Measurements from ENCODE around the gene USP12.

Gene USP12

DNA sequence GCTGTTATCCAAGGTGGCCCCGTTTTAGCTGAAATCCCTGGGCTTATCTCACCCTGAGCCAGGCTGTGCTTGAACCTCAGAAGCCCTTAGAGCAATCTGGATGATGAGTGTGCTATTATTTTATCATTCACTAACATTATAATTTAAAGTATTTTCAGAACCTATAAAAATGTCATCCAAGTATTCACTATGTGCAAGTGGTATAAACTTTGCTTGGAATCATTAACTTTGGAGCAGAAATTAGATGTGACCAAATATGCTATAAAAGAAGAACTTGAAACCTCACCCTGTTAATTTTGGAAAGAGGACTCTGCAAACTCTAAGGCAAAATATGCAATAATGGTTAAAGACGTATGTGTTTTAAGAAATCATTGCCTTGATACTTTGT, 147.5 kb downstream of the USP12 start:
- Histone ChIP-seq H3K79me2 (ENCODE audit: insufficient read depth, low read depth) (no peaks in the 10 kb centered on the region), H3K36me3 (ENCODE audit: insufficient read depth) (no peaks in the 10 kb centered on the region), H3K9ac (no peak overlapping the region), H3K4me3 (IDR thresholded peaks at IDR 0.05; ENCODE audit: insufficient read depth, low read depth, low read length) (no peak overlapping the region), H3K4me2 (no peak overlapping the region), H4K20me1 (ENCODE audit: insufficient read depth) (no peaks in the 10 kb centered on the region), H2AFZ (ENCODE audit: low read depth) (no peak overlapping the region), H3K27me3 (ENCODE audit: insufficient read depth, low read depth) (no peaks in the 10 kb centered on the region), H3K4me1 (ENCODE audit: low read depth, poor library complexity, severe bottlenecking) (no peaks in the 10 kb centered on the region), H3K27ac (no peak overlapping the region)
- TF ChIP-seq CTCF (conservative IDR thresholded peaks at IDR 0.05; ENCODE audit: low read depth, low read length): no peak

DNA sequence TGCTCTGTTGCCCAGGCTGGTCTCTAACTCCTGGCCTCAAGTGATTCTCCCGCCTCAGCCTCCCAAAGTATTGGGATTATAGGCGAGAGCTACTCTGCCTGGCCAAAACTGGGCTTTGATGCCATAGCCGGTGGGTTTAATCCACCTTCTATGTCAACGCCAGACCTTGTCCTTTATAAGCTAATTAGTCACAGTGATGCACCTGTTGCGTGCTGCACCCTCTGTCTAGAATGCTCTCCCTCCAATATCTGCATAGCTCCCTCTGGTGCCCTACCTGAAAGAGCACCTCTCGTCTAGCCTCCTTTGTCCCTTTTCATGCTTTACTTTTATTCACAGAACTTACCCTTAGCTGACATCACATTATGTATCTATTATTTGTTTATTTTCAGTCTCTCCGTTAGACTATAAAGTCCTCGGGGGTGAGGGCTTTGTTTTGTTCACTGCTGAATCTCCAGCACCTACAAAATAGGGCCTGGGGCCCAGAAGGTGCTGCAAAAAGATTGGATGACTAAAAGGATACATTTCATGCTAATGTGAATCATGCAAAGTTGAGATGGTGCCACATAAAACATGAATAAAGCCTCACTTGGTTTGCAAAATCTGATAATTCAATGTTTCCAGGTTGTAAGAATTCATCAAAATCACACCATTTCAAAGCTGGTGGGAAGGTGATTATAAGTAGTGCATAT, 148.1 kb downstream of the USP12 start:
- Histone ChIP-seq H3K4me1 (ENCODE audit: low read depth, poor library complexity, severe bottlenecking) (no peaks in the 10 kb centered on the region), H3K4me2 (no peak overlapping the region), H3K27ac (no peak overlapping the region), H3K4me3 (IDR thresholded peaks at IDR 0.05; ENCODE audit: insufficient read depth, low read depth, low read length) (no peak overlapping the region), H3K36me3 (ENCODE audit: insufficient read depth) (no peaks in the 10 kb centered on the region), H4K20me1 (ENCODE audit: insufficient read depth) (no peaks in the 10 kb centered on the region), H3K79me2 (ENCODE audit: insufficient read depth, low read depth) (no peaks in the 10 kb centered on the region), H2AFZ (ENCODE audit: low read depth) (no peak overlapping the region), H3K27me3 (ENCODE audit: insufficient read depth, low read depth) (no peaks in the 10 kb centered on the region), H3K9ac (no peak overlapping the region)
- TF ChIP-seq CTCF (conservative IDR thresholded peaks at IDR 0.05; ENCODE audit: low read depth, low read length): no peak

GRCh38 chr13:27022571-27023311, 148.9 kb downstream of the USP12 start:
- Histone ChIP-seq H3K79me2 (ENCODE audit: insufficient read depth, low read depth) (no peaks in the 10 kb centered on the region), H4K20me1 (ENCODE audit: insufficient read depth) (no peaks in the 10 kb centered on the region), H2AFZ (ENCODE audit: low read depth) (no peak overlapping the region), H3K4me3 (IDR thresholded peaks at IDR 0.05; ENCODE audit: insufficient read depth, low read depth, low read length) (no peak overlapping the region), H3K9ac (no peak overlapping the region), H3K27ac (no peak overlapping the region), H3K4me2 (no peak overlapping the region), H3K36me3 (ENCODE audit: insufficient read depth) (no peaks in the 10 kb centered on the region), H3K27me3 (ENCODE audit: insufficient read depth, low read depth) (no peaks in the 10 kb centered on the region), H3K4me1 (ENCODE audit: low read depth, poor library complexity, severe bottlenecking) (no peaks in the 10 kb centered on the region)
- no peak for TF ChIP-seq CTCF (conservative IDR thresholded peaks at IDR 0.05; ENCODE audit: low read depth, low read length)

DNA sequence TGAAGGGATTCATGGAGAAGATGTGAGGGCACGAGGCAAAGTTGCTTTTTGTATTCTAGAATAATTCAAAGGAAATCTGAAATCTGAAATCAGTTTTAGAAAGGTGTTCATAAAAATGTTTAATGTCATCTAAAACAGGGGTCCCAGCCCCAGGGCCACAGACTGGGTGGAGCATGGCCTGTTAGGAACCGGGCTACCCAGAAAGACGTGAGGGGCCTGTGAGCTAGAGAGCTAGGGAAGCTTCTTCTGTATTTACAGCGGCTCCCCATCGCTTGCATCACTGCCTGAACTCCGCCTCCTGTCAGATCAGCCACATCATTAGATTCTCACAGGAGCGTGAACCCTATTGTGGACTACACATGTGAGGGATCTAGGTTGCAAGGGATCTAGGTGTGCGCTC, 151.2 kb downstream of the USP12 start:
- no peak overlapping the region for H2AFZ ChIP-seq (ENCODE audit: low read depth)
- H3K79me2 ChIP-seq (ENCODE audit: insufficient read depth, low read depth): no peaks in the 10 kb centered on the region

More for the DNA sequence above, 151.2 kb downstream of the USP12 start:
- no peak overlapping the region for H3K27ac ChIP-seq
- H3K27me3 ChIP-seq (ENCODE audit: insufficient read depth, low read depth): no peaks in the 10 kb centered on the region
- no peak for TF ChIP-seq CTCF (conservative IDR thresholded peaks at IDR 0.05; ENCODE audit: low read depth, low read length)
- H3K9ac ChIP-seq: no peak overlapping the region
- no peaks in the 10 kb centered on the region for H3K4me1 ChIP-seq (ENCODE audit: low read depth, poor library complexity, severe bottlenecking)
- no peaks in the 10 kb centered on the region for H3K36me3 ChIP-seq (ENCODE audit: insufficient read depth)
- no peaks in the 10 kb centered on the region for H4K20me1 ChIP-seq (ENCODE audit: insufficient read depth)
- no peak overlapping the region for H3K4me2 ChIP-seq
- H3K4me3 ChIP-seq (IDR thresholded peaks at IDR 0.05; ENCODE audit: insufficient read depth, low read depth, low read length): no peak overlapping the region
